ENCODE results near the gene FCN1.

Gene FCN1

DNA sequence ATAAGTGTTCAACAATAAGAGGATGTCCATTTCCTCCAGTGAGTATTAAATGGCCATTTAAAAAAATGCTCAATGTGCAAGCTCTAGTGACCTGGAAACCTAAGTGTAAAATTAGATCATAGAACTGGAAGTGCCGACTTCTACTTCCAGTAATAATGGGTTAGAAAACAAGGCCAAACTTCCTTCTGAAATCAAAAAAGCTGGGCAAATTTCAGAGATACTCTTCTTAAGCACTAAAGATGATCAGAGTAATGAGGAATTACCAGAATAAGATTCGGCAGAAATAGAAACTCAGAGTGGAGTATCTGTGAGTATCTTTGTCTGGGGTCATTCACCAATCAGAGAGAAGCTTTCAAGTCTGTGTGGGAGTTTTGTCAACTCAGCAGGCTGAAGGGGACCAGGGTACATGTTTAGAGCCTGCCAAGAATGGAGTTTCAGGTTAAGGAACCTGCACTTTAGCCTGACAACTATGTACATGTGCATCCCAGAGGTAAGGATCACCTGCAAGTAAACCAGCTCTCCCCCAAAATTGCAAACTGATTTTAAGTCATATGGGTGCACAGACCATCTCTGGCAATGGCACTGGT, 20.0 kb downstream of the FCN1 start:
- CTCF ChIA-PET: interaction anchor here (1.4 to 1.8 kb wide), 3 partner anchors 9 to 12 kb away, joined by 3 to 8 read pairs (median 3); no protein-coding TSS in a partner anchor
- no peak for DNase-seq (ENCODE audit: extremely low spot score)
- POLR2A ChIA-PET: no interaction called here
- TF ChIP-seq, protein P1, sequence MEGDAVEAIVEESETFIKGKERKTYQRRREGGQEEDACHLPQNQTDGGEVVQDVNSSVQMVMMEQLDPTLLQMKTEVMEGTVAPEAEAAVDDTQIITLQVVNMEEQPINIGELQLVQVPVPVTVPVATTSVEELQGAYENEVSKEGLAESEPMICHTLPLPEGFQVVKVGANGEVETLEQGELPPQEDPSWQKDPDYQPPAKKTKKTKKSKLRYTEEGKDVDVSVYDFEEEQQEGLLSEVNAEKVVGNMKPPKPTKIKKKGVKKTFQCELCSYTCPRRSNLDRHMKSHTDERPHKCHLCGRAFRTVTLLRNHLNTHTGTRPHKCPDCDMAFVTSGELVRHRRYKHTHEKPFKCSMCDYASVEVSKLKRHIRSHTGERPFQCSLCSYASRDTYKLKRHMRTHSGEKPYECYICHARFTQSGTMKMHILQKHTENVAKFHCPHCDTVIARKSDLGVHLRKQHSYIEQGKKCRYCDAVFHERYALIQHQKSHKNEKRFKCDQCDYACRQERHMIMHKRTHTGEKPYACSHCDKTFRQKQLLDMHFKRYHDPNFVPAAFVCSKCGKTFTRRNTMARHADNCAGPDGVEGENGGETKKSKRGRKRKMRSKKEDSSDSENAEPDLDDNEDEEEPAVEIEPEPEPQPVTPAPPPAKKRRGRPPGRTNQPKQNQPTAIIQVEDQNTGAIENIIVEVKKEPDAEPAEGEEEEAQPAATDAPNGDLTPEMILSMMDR (IDR thresholded peaks at IDR 0.05; ENCODE audit: control extremely low read depth, extremely low read depth, low read depth, missing control alignments): no peak

DNA sequence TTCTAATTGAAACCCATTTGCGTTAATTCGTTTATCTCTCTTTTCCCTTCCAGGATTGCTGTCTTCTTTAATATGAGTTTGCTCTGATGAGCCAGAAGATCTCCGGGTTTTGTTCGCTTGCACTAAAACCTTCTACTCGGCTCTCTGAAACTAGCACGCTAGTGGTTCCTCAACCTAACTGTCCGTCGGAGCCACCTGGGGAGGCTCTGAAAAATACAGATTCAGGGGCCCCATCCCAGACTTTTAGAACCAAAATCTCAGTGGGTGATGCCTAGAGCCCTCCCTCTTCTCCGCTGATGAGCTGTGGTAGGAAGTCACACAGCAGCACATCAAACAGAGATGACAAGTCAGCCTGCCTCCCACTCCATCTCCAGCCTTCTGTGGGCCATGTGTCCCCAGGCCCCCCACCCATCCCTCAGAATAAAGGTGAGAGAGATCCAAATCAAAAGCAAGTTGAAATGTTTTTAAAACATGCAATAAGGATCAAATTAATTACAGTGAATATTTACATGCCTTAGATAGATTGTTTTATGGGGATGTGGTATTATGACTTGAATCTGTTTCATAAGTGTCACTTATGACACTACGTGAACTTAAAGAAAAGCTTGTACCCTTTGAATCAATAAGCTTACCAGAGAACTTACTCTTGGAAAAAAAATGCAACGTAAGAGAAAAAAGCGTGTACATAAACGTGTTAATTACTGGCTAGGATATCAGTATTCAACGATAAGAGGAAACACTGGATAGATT, 20.7 kb downstream of the FCN1 start:
- POLR2A ChIA-PET: no interaction called here
- CTCF ChIA-PET: interaction anchor here (1.4 kb wide), 1 partner anchor 12 kb away, joined by 3 read pairs; no protein-coding TSS in a partner anchor
- TF ChIP-seq, protein P1 (IDR thresholded peaks at IDR 0.05; ENCODE audit: control extremely low read depth, extremely low read depth, low read depth, missing control alignments): no peak
- no peak for DNase-seq (ENCODE audit: extremely low spot score)

DNA sequence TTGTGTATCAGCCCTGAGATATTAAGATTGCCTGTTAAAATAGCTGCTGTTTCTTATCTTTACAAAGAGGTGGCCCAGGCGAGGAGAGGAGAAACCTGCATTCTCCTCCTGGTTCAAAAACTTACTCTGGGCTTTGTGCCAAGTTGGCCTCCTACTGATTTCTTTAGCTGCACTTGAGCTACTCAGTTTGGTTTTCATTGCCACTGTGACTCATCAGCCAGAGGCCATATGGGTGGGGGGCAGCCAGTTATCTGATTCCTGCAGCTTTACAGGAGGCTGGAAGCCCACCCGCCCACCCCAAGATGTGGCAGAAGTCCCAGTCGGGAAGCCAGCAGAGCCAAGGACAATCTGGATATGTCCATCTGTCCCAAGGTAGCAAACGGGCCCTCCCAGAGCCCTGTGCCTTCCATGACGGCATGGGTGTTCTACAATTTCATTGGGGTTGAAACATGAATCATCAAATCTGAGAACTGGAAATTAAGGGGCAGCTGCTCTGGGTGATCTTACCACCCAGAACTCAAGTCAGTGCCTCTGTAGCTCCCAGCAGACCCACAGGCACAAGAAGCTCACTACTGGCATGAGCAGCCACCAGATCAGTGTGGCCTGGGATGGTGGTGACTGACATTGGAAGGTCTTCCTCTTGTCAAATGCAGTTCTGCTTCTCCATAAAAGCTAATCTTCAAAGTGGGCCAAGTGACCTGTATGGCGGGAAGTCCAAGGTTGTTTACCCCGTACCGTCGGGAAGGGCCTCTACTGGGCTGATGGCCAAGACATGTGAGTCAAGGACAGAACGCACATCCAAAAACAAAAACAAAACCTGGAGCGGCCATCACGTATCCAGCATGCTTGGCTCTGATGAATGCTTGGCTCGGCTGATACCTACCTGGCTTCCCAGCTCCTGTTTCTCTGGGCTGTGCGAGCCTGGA, 21.5 kb downstream of the FCN1 start:
- POLR2A ChIA-PET: no interaction called here
- DNase-seq (ENCODE audit: extremely low spot score): no peak
- CTCF ChIA-PET: no interaction called here
- TF ChIP-seq, protein P1 (IDR thresholded peaks at IDR 0.05; ENCODE audit: control extremely low read depth, extremely low read depth, low read depth, missing control alignments): no peak

DNA sequence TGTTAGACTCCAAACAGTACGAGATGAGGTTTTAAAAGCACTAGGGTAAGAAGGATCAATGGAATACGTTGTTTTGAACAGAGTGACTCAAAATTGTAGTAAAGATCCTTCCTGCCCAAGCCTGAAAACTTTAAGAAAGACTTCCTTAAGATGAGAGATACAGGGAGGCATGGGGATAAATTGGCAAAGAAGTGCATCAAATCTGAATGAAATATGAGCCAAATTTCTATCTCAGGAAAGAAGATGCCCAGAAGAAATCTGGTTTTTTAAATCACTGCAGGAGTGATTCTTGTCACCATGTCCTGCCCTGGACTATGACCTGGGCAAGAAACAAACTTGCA, 22.2 kb downstream of the FCN1 start:
- POLR2A ChIA-PET: no interaction called here
- CTCF ChIA-PET: no interaction called here
- TF ChIP-seq, protein P1 (IDR thresholded peaks at IDR 0.05; ENCODE audit: control extremely low read depth, extremely low read depth, low read depth, missing control alignments): no peak
- DNase-seq (ENCODE audit: extremely low spot score): no peak

DNA sequence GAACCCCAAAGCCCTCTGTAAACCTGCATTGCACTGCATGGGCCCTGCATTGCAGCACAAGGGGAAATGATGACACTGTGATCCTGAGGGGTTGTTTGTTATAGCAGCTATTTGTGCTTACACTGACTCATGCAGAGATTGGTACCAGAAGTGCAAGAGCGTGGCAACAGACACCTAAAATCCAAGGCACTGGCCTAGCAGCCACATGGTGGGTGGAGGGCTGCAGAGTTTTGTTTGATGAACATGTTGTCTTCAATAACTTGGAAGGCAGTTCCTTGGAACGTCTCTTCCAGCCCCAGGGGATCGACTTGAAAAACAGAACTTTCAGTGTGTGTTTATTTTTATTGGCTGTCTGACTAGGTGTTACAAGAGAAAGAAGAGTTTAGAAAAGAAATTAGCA, 22.6 kb downstream of the FCN1 start:
- CTCF ChIA-PET: no interaction called here
- DNase-seq (ENCODE audit: extremely low spot score): no peak

More for the DNA sequence above, 22.6 kb downstream of the FCN1 start:
- TF ChIP-seq, protein P1 (IDR thresholded peaks at IDR 0.05; ENCODE audit: control extremely low read depth, extremely low read depth, low read depth, missing control alignments): no peak
- POLR2A ChIA-PET: no interaction called here
